Keratinocyte (primary cell): ENCODE results near the gene MPP1.

Experiments used
- EZH2 ChIP-seq: IDR thresholded peaks from one replicate; pipeline ENCODE4 v1.6.1; 2012; ENCODE audit warnings: inconsistent platforms, mild to moderate bottlenecking, low read length, moderate library complexity
- TF ChIP-seq, protein P1 (sequence below), 3 experiments: IDR thresholded peaks in 1 of 3; conservative IDR thresholded peaks in 1 of 3; optimal IDR thresholded peaks in 1 of 3; 2 replicates in 2 of 3; 3 replicates in 1 of 3; pipeline versions ENCODE3 to v1.5.1; 2011; ENCODE audit warnings: low read length in 3 of 3, mild to moderate bottlenecking in 3 of 3, moderate library complexity in 2 of 3, control low read depth in 1 of 3, inconsistent platforms in 1 of 3; ENCODE audit not compliant: insufficient read depth in 2 of 3; ENCODE audit errors: extremely low read depth in 1 of 3

DNA sequence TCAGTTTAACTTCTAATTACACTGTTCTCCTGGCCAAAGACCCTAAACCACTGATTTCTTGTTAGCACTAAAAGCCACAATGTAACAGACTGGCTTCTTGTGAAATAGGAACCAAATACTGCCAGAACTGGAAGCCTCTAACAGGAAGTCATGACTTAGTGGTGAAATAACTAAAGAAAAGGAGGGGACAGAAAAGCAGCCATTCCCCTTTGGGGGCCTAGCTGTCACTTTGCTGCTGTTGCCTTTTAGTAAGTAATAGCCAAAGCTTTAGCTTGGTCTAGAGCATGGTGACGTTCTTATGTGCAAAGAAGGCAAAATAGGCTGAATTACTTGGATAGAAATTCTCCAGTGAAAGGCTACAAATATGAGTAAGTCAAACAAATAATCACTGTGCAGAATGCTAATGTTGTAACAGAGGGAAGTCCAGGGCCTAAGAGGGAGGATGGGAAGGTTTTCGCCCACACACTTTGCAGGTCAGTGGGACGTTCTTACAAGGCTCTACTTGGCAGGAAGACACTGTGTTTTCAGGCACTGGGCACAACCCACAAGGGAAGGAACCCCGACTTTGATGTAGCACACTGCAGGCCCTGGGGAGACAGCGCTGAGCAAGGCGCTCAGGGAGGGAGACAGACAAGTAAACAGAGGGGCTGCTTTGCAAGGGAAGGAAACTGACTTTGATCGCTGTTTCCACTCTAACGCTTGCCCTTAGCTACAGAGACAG lies 71.1 kb downstream of the MPP1 start:
- TF ChIP-seq, protein P1, sequence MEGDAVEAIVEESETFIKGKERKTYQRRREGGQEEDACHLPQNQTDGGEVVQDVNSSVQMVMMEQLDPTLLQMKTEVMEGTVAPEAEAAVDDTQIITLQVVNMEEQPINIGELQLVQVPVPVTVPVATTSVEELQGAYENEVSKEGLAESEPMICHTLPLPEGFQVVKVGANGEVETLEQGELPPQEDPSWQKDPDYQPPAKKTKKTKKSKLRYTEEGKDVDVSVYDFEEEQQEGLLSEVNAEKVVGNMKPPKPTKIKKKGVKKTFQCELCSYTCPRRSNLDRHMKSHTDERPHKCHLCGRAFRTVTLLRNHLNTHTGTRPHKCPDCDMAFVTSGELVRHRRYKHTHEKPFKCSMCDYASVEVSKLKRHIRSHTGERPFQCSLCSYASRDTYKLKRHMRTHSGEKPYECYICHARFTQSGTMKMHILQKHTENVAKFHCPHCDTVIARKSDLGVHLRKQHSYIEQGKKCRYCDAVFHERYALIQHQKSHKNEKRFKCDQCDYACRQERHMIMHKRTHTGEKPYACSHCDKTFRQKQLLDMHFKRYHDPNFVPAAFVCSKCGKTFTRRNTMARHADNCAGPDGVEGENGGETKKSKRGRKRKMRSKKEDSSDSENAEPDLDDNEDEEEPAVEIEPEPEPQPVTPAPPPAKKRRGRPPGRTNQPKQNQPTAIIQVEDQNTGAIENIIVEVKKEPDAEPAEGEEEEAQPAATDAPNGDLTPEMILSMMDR (optimal IDR thresholded peaks at IDR 0.05 in 1 of 3, IDR thresholded peaks at IDR 0.05 in 1 of 3, conservative IDR thresholded peaks at IDR 0.05 in 1 of 3; ENCODE audit: extremely low read depth in 1 of 3, insufficient read depth in 2 of 3, low read length in 3 of 3) = no peak
- no peak for TF ChIP-seq EZH2
